HAP-1 (cell line): ENCODE measurements around the gene IQCC.

Experiments used
- DNase-seq, 2 experiments: peaks; one replicate each; pipeline ENCODE4 v3.0.0-alpha.2; 2016 to 2020; ENCODE audit warnings: low spot score in 2 of 2
- H3K27me3 ChIP-seq: fragments of 250-450 bp; sonication (Bioruptor Pico); 2 replicates; pipeline ENCODE4 v1.5.1; 2020; ENCODE audit warnings: low read depth, mild to moderate bottlenecking, moderate library complexity
- H3K36me3 ChIP-seq: fragments of 250-450 bp; sonication (Bioruptor Pico); replicated peaks from 2 replicates; pipeline ENCODE4 v1.5.1; 2020; ENCODE audit warnings: mild to moderate bottlenecking
- H3K4me1 ChIP-seq: fragments of 250-450 bp; sonication (Bioruptor Pico); 2 replicates; pipeline ENCODE4 v1.5.1; 2020; ENCODE audit warnings: mild to moderate bottlenecking
- H3K4me3 ChIP-seq: fragments of 250-450 bp; sonication (Bioruptor Pico); 2 replicates; pipeline ENCODE4 v1.5.1; 2020; ENCODE audit warnings: mild to moderate bottlenecking, moderate library complexity
- H3K9me3 ChIP-seq: fragments of 250-450 bp; sonication (Bioruptor Pico); 2 replicates; pipeline ENCODE4 v1.5.1; 2020; ENCODE audit warnings: mild to moderate bottlenecking, moderate library complexity
- in situ Hi-C: fragments of 300-500 bp; cut with MboI; formaldehyde crosslinking; loops from 3 replicates; pipeline ENCODE4 v1.14.3; 2020; ENCODE audit warnings: low sequenced_read_pairs, inconsistent platforms, mixed read lengths

The IQCC gene

GRCh38 chr1:32182060-32182459 is 23.4 kb upstream of the IQCC start:
- Histone ChIP-seq H3K9me3 (no peaks in the 10 kb centered on the region), H3K4me1 (peaks cover 14% of the 10 kb centered on the region), H3K36me3 (peaks cover 56% of the 10 kb centered on the region), H3K27me3 (no peaks in the 10 kb centered on the region), H3K4me3 (no peak overlapping the region)
- no peak for DNase-seq
- in situ Hi-C loops: no loop called here

- in situ Hi-C loops: no loop called here
- Histone ChIP-seq H3K4me3 (no peak overlapping the region), H3K9me3 (no peaks in the 10 kb centered on the region), H3K27me3 (no peaks in the 10 kb centered on the region), H3K4me1 (peaks cover 9% of the 10 kb centered on the region), H3K36me3 (peaks cover 82% of the 10 kb centered on the region)
- DNase-seq: no peak
Measured at GRCh38 chr1:32184650-32185049, 20.8 kb upstream of the IQCC start.

- DNase-seq: no peak
- H3K4me3 ChIP-seq: no peak overlapping the region
- no peaks in the 10 kb centered on the region for H3K27me3 ChIP-seq
- peaks cover 4% of the 10 kb centered on the region for H3K4me1 ChIP-seq
- in situ Hi-C loops: no loop called here
- H3K36me3 ChIP-seq: peaks cover 86% of the 10 kb centered on the region
- H3K9me3 ChIP-seq: no peaks in the 10 kb centered on the region
Measured at GRCh38 chr1:32186077-32186476, 19.4 kb upstream of the IQCC start.

GRCh38 chr1:32186491-32186890 is 19.0 kb upstream of the IQCC start:
- in situ Hi-C loops: no loop called here
- H3K27me3 ChIP-seq: no peaks in the 10 kb centered on the region
- H3K9me3 ChIP-seq: no peaks in the 10 kb centered on the region
- no peak for DNase-seq
- H3K4me1 ChIP-seq: peaks cover 3% of the 10 kb centered on the region; the same call in 1 of the 2 replicates
- H3K4me3 ChIP-seq: no peak overlapping the region
- H3K36me3 ChIP-seq: peaks cover 86% of the 10 kb centered on the region

- Histone ChIP-seq H3K4me1 (no peaks in the 10 kb centered on the region), H3K27me3 (no peaks in the 10 kb centered on the region), H3K9me3 (no peaks in the 10 kb centered on the region), H3K4me3 (no peak overlapping the region), H3K36me3 (peaks cover 89% of the 10 kb centered on the region)
- in situ Hi-C loops: no loop called here
- DNase-seq: no peak
Measured at GRCh38 chr1:32187850-32188249, 17.6 kb upstream of the IQCC start.

- Histone ChIP-seq H3K4me3 (no peak overlapping the region), H3K36me3 (peaks cover 98% of the 10 kb centered on the region), H3K9me3 (no peaks in the 10 kb centered on the region), H3K27me3 (no peaks in the 10 kb centered on the region), H3K4me1 (no peaks in the 10 kb centered on the region)
- in situ Hi-C loops: no loop called here
- no peak for DNase-seq
Measured at GRCh38 chr1:32192220-32192948, 13.1 kb upstream of the IQCC start.

- in situ Hi-C loops: no loop called here
- H3K36me3 ChIP-seq: peaks cover 82% of the 10 kb centered on the region
- H3K4me3 ChIP-seq: no peak overlapping the region
- no peaks in the 10 kb centered on the region for H3K9me3 ChIP-seq
- H3K27me3 ChIP-seq: no peaks in the 10 kb centered on the region
- peaks cover 3% of the 10 kb centered on the region for H3K4me1 ChIP-seq
- no peak for DNase-seq
Measured at GRCh38 chr1:32194984-32195383, 10.5 kb upstream of the IQCC start.

GRCh38 chr1:32195531-32195930 is 9.9 kb upstream of the IQCC start:
- Histone ChIP-seq H3K4me3 (no peak overlapping the region), H3K36me3 (peaks cover 77% of the 10 kb centered on the region), H3K4me1 (peaks cover 7% of the 10 kb centered on the region), H3K27me3 (no peaks in the 10 kb centered on the region), H3K9me3 (no peaks in the 10 kb centered on the region)
- no peak for DNase-seq
- in situ Hi-C loops: no loop called here

- in situ Hi-C loops: no loop called here
- Histone ChIP-seq H3K9me3 (no peaks in the 10 kb centered on the region), H3K36me3 (peaks cover 70% of the 10 kb centered on the region), H3K27me3 (no peaks in the 10 kb centered on the region), H3K4me3 (no peak overlapping the region), H3K4me1 (peaks cover 8% of the 10 kb centered on the region)
- DNase-seq: no peak
Measured at GRCh38 chr1:32195972-32196823, 9.3 kb upstream of the IQCC start.

- Histone ChIP-seq H3K4me3 (no peak overlapping the region), H3K9me3 (no peaks in the 10 kb centered on the region), H3K4me1 (peaks cover 14% of the 10 kb centered on the region), H3K36me3 (peaks cover 61% of the 10 kb centered on the region), H3K27me3 (no peaks in the 10 kb centered on the region)
- DNase-seq: no peak
- in situ Hi-C loops: no loop called here
Measured at GRCh38 chr1:32197074-32197473, 8.4 kb upstream of the IQCC start.

- DNase-seq: no peak
- in situ Hi-C loops: no loop called here
Measured at GRCh38 chr1:32197837-32198236, 7.6 kb upstream of the IQCC start.

GRCh38 chr1:32198237-32199042 is 7.0 kb upstream of the IQCC start:
- H3K27me3 ChIP-seq: no peaks in the 10 kb centered on the region
- no peak overlapping the region for H3K4me3 ChIP-seq
- no peak for DNase-seq
- no peaks in the 10 kb centered on the region for H3K9me3 ChIP-seq
- H3K36me3 ChIP-seq: peaks cover 48% of the 10 kb centered on the region
- in situ Hi-C loops: no loop called here
- H3K4me1 ChIP-seq: peaks cover 14% of the 10 kb centered on the region

More at GRCh38 chr1:32197837-32198236, 7.6 kb upstream of the IQCC start:
- Histone ChIP-seq H3K4me1 (peaks cover 14% of the 10 kb centered on the region), H3K27me3 (no peaks in the 10 kb centered on the region), H3K4me3 (no peak overlapping the region), H3K36me3 (peaks cover 54% of the 10 kb centered on the region), H3K9me3 (no peaks in the 10 kb centered on the region)

- no peaks in the 10 kb centered on the region for H3K9me3 ChIP-seq
- no peak overlapping the region for H3K4me3 ChIP-seq
- no peaks in the 10 kb centered on the region for H3K27me3 ChIP-seq
- DNase-seq: no peak
- peaks cover 40% of the 10 kb centered on the region for H3K36me3 ChIP-seq
- in situ Hi-C loops: no loop called here
- peaks cover 14% of the 10 kb centered on the region for H3K4me1 ChIP-seq
Measured at GRCh38 chr1:32199043-32199716, 6.3 kb upstream of the IQCC start.
